RWPE2 (cell line): ENCODE data around the gene HOXB7.

Experiments
- ATAC-seq: fragments of 200-7000 bp; cut with Tn5 transposase; 3 replicates; pipeline ENCODE4 v1.9.1; 2021; ENCODE audit warnings: low read depth
- DNase-seq: peaks from one replicate; pipeline ENCODE4 v3.0.0-alpha.2; 2020; ENCODE audit warnings: low spot score
- H3K27ac ChIP-seq: fragments of 450-650 bp; 2 replicates; pipeline ENCODE4 v1.5.1; 2017; ENCODE audit warnings: mild to moderate bottlenecking; ENCODE audit not compliant: poor library complexity, severe bottlenecking
- H3K27me3 ChIP-seq: fragments of 250-450 bp; sonication (Bioruptor Pico); 2 replicates; pipeline ENCODE4 v1.5.1; 2021; ENCODE audit warnings: mild to moderate bottlenecking, moderate library complexity; ENCODE audit not compliant: insufficient read depth, poor library complexity, severe bottlenecking
- H3K36me3 ChIP-seq: fragments of 250-450 bp; sonication (Bioruptor Pico); 2 replicates; pipeline ENCODE4 v1.5.1; 2020; ENCODE audit warnings: low read depth, mild to moderate bottlenecking, moderate library complexity
- H3K4me1 ChIP-seq: fragments of 250-450 bp; sonication (Bioruptor Pico); 2 replicates; pipeline ENCODE4 v1.5.1; 2021; ENCODE audit warnings: mild to moderate bottlenecking, moderate library complexity; ENCODE audit not compliant: insufficient read depth, poor library complexity, severe bottlenecking
- H3K4me3 ChIP-seq: fragments of 250-450 bp; sonication (Bioruptor Pico); 2 replicates; pipeline ENCODE4 v1.5.1; 2021; ENCODE audit warnings: mild to moderate bottlenecking, moderate library complexity; ENCODE audit not compliant: severe bottlenecking
- H3K9me3 ChIP-seq: fragments of 250-450 bp; sonication (Bioruptor Pico); 2 replicates; pipeline ENCODE4 v1.5.1; 2021; ENCODE audit warnings: mild to moderate bottlenecking, moderate library complexity; ENCODE audit not compliant: severe bottlenecking
- CTCF ChIP-seq: fragments of 450-650 bp; IDR thresholded peaks from one replicate; pipeline ENCODE4 v1.5.1; 2017; ENCODE audit warnings: mild to moderate bottlenecking, moderate library complexity; ENCODE audit not compliant: poor library complexity, severe bottlenecking

Gene HOXB7

GRCh38 chr17:48583708-48584222, 27.1 kb downstream of the HOXB7 start:
- Histone ChIP-seq H3K9me3 (no peaks in the 10 kb centered on the region), H3K27ac (no peak overlapping the region), H3K36me3 (no peaks in the 10 kb centered on the region), H3K27me3 (no peaks in the 10 kb centered on the region), H3K4me1 (peaks cover 6% of the 10 kb centered on the region), H3K4me3 (no peak overlapping the region)
- DNase-seq (no peak), ATAC-seq (no peak)
- TF ChIP-seq CTCF: no peak

GRCh38 chr17:48582750-48583069, 28.1 kb downstream of the HOXB7 start:
- TF ChIP-seq CTCF: no peak
- Histone ChIP-seq H3K27me3 (no peaks in the 10 kb centered on the region), H3K4me1 (peaks cover 5% of the 10 kb centered on the region), H3K4me3 (no peak overlapping the region), H3K36me3 (no peaks in the 10 kb centered on the region), H3K9me3 (no peaks in the 10 kb centered on the region), H3K27ac (no peak overlapping the region)
- DNase-seq (no peak), ATAC-seq (no peak)

- H3K4me3 ChIP-seq: no peak overlapping the region
- DNase-seq (no peak), ATAC-seq (no peak)
- TF ChIP-seq CTCF: no peak
- H3K27me3 ChIP-seq: no peaks in the 10 kb centered on the region
- H3K4me1 ChIP-seq: no peaks in the 10 kb centered on the region
- no peak overlapping the region for H3K27ac ChIP-seq
- H3K36me3 ChIP-seq: peaks cover 5% of the 10 kb centered on the region
- no peaks in the 10 kb centered on the region for H3K9me3 ChIP-seq
Measured at GRCh38 chr17:48579760-48580554, 30.9 kb downstream of the HOXB7 start.

- no peaks in the 10 kb centered on the region for H3K4me1 ChIP-seq
- H3K4me3 ChIP-seq: no peak overlapping the region
- no peaks in the 10 kb centered on the region for H3K27me3 ChIP-seq
- H3K9me3 ChIP-seq: no peaks in the 10 kb centered on the region
- peaks cover 5% of the 10 kb centered on the region for H3K36me3 ChIP-seq
- ATAC-seq (no peak), DNase-seq (no peak)
- H3K27ac ChIP-seq: no peak overlapping the region
- no peak for TF ChIP-seq CTCF
Measured at GRCh38 chr17:48579471-48579759, 31.4 kb downstream of the HOXB7 start.
